Measurements from ENCODE around the gene TGFBR1. TPM values are rescaled to one million over a fixed set of nuclear protein-coding genes. Genes with fewer than 3 reads are reported as not detected.

The TGFBR1 gene
- total RNA-seq, 2 experiments from 2014 or later = 60.7 to 71.2 TPM

DNA sequence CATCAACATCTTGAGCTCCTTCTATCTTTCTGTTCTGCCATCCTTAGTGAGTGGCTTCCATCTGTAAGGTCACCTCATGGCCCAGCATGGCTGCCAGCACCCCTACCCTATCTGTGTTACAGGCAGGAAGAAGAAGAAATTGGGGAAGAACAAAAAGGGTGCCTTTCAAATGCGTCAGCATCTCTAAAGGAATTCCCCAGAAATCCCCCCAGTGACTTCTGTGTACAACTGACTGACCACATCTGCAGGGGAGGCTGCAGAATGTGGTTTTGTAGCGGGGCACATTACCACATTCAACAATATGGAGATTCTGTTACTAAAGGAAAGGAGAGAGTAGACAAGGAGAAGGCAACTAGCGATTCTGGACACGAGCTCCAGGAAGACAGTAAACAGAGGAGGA lies 76.7 kb downstream of the TGFBR1 start:
- no peak overlapping the region for H3K27ac Mint-ChIP-seq
- no peaks in the 10 kb centered on the region for H3K27me3 Mint-ChIP-seq
- no peaks in the 10 kb centered on the region for H3K36me3 Mint-ChIP-seq (ENCODE audit: low read depth)
- POLR2A ChIA-PET = no interaction called here
- CTCF ChIA-PET = no interaction called here
- H3K9me3 Mint-ChIP-seq = no peaks in the 10 kb centered on the region
- DNase-seq = no peak
- no peak overlapping the region for H3K4me3 Mint-ChIP-seq
- peaks cover 59% of the 10 kb centered on the region for H3K4me1 Mint-ChIP-seq

DNA sequence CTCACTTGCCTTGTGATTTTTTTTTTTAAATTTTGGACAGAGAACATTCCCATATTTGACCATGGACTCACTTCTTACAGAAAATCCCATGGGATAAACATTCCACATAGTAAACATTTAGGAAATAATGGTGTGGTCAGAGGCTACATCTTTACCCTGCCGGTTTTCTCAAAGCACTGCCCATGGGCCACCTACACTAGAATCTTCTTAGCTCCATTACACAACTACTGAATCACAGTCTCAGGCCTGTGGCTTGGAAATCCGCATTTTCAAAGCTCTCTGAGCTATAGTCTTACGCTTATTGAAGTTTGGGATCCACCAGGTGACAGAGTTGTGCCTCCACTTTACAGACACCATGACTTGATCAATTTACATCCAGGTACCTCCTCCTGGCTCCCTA lies 77.4 kb downstream of the TGFBR1 start:
- peaks cover 60% of the 10 kb centered on the region for H3K4me1 Mint-ChIP-seq
- H3K36me3 Mint-ChIP-seq (ENCODE audit: low read depth) = no peaks in the 10 kb centered on the region
- no peak overlapping the region for H3K4me3 Mint-ChIP-seq
- H3K27ac Mint-ChIP-seq = no peak overlapping the region
- no peaks in the 10 kb centered on the region for H3K27me3 Mint-ChIP-seq
- no peak for DNase-seq
- POLR2A ChIA-PET = no interaction called here
- CTCF ChIA-PET = interaction anchor here (1.6 kb wide), 1 partner anchor 9 kb away, joined by 4 read pairs; no protein-coding TSS in a partner anchor
- H3K9me3 Mint-ChIP-seq = no peaks in the 10 kb centered on the region

- Mint-ChIP-seq H3K4me3 (no peak overlapping the region), H3K4me1 (peaks cover 57% of the 10 kb centered on the region), H3K9me3 (no peaks in the 10 kb centered on the region), H3K27ac (no peak overlapping the region), H3K36me3 (ENCODE audit: low read depth) (no peaks in the 10 kb centered on the region), H3K27me3 (no peaks in the 10 kb centered on the region)
- POLR2A ChIA-PET = no interaction called here
- no peak for DNase-seq
- CTCF ChIA-PET = interaction anchor here (0.6 to 1.6 kb wide), 3 partner anchors 8 to 90 kb away, joined by 3 to 4 read pairs (median 4); no protein-coding TSS in a partner anchor
Measured at GRCh38 chr9:99183616-99184015, 78.7 kb downstream of the TGFBR1 start.

GRCh38 chr9:99184110-99184474 lies 79.2 kb downstream of the TGFBR1 start:
- Mint-ChIP-seq H3K27me3 (no peaks in the 10 kb centered on the region), H3K27ac (no peak overlapping the region), H3K36me3 (ENCODE audit: low read depth) (no peaks in the 10 kb centered on the region), H3K4me3 (no peak overlapping the region), H3K9me3 (no peaks in the 10 kb centered on the region), H3K4me1 (peaks cover 56% of the 10 kb centered on the region)
- POLR2A ChIA-PET = no interaction called here
- DNase-seq = no peak
- CTCF ChIA-PET = interaction anchor here (0.7 to 1.9 kb wide), 13 partner anchors 11 to 1140 kb away, joined by 3 to 10 read pairs (median 3); partner anchors contain the start of gene NR4A3

DNA sequence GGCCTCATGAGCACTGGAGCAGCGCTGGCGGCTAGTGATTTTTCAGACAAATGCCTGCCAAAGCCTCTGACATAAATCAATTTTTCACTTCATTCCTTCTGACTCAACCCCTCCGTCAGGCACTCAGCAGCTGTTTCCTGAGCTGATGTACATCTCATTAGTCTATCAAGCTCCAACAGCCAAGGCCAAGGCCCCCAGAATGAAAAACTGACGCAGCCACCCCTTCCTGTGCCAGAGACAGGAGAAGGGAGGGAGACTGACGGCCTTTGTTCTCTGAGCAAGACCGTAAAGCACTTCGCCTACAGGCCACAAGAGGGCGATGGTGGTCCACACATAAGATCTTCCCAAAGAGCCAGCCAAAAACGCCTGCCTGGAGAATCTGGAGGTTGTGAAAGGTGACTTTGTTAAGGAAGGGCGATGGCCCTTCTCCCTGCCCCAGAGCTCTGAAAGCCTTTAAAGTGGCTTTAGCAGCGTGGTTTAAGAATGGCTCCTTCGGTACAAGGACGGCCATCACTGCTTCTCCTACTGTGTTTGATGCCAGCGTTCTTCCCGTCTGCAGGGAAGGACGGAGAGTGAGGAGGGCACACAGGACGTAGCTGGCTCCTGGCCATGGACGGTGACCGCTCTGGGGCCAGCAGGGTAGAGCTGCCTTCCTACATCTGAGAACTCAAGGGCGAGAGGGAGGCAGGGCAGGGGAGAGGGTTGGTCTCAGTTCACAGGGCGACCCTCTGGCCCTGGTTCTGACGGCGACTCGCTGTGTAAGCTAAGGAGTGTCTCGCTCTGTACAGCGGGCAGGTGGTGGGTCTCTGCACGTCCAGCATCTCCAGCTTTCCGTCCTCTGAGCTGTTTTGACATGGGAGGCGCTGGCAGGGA lies 79.8 kb downstream of the TGFBR1 start:
- no peaks in the 10 kb centered on the region for H3K9me3 Mint-ChIP-seq
- H3K27me3 Mint-ChIP-seq = no peaks in the 10 kb centered on the region
- no peak overlapping the region for H3K27ac Mint-ChIP-seq
- no peak overlapping the region for H3K4me3 Mint-ChIP-seq
- CTCF ChIA-PET = interaction anchor here (0.6 to 1.9 kb wide), 20 partner anchors 11 to 1153 kb away, joined by 3 to 10 read pairs (median 3); partner anchors contain the start of gene NR4A3
- POLR2A ChIA-PET = no interaction called here
- DNase-seq = peak; percentile 79
- H3K36me3 Mint-ChIP-seq (ENCODE audit: low read depth) = no peaks in the 10 kb centered on the region
- peaks cover 50% of the 10 kb centered on the region for H3K4me1 Mint-ChIP-seq

- no peaks in the 10 kb centered on the region for H3K36me3 Mint-ChIP-seq (ENCODE audit: low read depth)
- POLR2A ChIA-PET = no interaction called here
- no peaks in the 10 kb centered on the region for H3K9me3 Mint-ChIP-seq
- CTCF ChIA-PET = interaction anchor here (0.6 to 1.9 kb wide), 17 partner anchors 10 to 1153 kb away, joined by 3 to 10 read pairs (median 3); no protein-coding TSS in a partner anchor
- DNase-seq = no peak
- no peak overlapping the region for H3K27ac Mint-ChIP-seq
- no peak overlapping the region for H3K4me3 Mint-ChIP-seq
- H3K4me1 Mint-ChIP-seq = peaks cover 46% of the 10 kb centered on the region
- H3K27me3 Mint-ChIP-seq = no peaks in the 10 kb centered on the region
Measured at GRCh38 chr9:99185348-99185632, 80.4 kb downstream of the TGFBR1 start.

DNA sequence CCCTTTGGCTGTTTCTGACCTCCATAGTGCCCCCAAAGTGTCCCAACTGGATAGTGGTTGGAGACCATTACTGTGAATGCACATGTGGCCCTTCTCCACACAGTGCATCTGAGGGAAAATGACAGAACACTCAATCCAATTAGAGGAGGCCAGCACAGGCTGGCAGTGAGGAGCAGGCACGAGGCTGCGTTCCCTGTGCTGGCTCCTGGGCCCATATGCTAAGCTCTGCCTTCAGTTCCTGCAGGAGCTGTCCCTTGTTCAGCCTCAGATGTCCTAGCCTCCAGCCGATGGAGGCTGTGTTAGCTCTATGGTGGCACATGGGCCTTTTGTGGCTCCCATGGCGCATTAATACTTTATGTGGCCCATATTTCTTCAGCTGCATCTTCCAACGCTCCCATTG lies 81.0 kb downstream of the TGFBR1 start:
- peaks cover 39% of the 10 kb centered on the region for H3K4me1 Mint-ChIP-seq
- POLR2A ChIA-PET = no interaction called here
- H3K27ac Mint-ChIP-seq = no peak overlapping the region
- H3K36me3 Mint-ChIP-seq (ENCODE audit: low read depth) = no peaks in the 10 kb centered on the region
- CTCF ChIA-PET = interaction anchor here (1.3 to 1.9 kb wide), 2 partner anchors 45 to 184 kb away, joined by 3 read pairs; no protein-coding TSS in a partner anchor
- H3K27me3 Mint-ChIP-seq = no peaks in the 10 kb centered on the region
- DNase-seq = no peak
- H3K4me3 Mint-ChIP-seq = no peak overlapping the region
- H3K9me3 Mint-ChIP-seq = no peaks in the 10 kb centered on the region

DNA sequence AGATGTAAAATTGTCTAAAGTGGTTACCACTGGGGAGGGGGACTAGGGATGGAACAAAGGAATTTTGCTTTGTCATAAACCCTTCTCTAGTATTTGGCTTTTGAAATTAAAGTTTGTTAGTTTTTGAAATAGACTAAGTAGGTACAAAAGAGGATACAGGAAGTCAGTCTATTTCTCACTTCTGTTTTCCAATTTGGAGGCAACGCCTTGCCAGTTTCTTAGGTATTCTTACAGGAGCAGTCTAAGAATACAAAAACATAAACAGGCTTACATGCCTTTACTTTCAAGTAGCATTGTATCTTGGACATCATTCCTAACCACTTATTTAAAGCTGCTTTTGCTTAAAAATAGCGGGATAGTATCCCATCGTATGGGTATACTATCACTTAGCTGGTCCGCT lies 82.4 kb downstream of the TGFBR1 start:
- H3K36me3 Mint-ChIP-seq (ENCODE audit: low read depth) = no peaks in the 10 kb centered on the region
- H3K4me3 Mint-ChIP-seq = no peak overlapping the region
- ChIA-PET POLR2A (no interaction called here), CTCF (no interaction called here)
- no peak for DNase-seq
- H3K27me3 Mint-ChIP-seq = no peaks in the 10 kb centered on the region
- no peak overlapping the region for H3K27ac Mint-ChIP-seq
- H3K9me3 Mint-ChIP-seq = no peaks in the 10 kb centered on the region
- H3K4me1 Mint-ChIP-seq = peaks cover 27% of the 10 kb centered on the region

- H3K4me3 Mint-ChIP-seq = no peak overlapping the region
- no peak overlapping the region for H3K27ac Mint-ChIP-seq
- POLR2A ChIA-PET = no interaction called here
- H3K27me3 Mint-ChIP-seq = no peaks in the 10 kb centered on the region
- no peak for DNase-seq
- H3K36me3 Mint-ChIP-seq (ENCODE audit: low read depth) = no peaks in the 10 kb centered on the region
- H3K4me1 Mint-ChIP-seq = peaks cover 29% of the 10 kb centered on the region
- H3K9me3 Mint-ChIP-seq = no peaks in the 10 kb centered on the region
- CTCF ChIA-PET = interaction anchor here (1.0 to 1.6 kb wide), 2 partner anchors 60 to 1286 kb away, joined by 3 read pairs; no protein-coding TSS in a partner anchor
Measured at GRCh38 chr9:99189186-99189585, 84.3 kb downstream of the TGFBR1 start.

DNA sequence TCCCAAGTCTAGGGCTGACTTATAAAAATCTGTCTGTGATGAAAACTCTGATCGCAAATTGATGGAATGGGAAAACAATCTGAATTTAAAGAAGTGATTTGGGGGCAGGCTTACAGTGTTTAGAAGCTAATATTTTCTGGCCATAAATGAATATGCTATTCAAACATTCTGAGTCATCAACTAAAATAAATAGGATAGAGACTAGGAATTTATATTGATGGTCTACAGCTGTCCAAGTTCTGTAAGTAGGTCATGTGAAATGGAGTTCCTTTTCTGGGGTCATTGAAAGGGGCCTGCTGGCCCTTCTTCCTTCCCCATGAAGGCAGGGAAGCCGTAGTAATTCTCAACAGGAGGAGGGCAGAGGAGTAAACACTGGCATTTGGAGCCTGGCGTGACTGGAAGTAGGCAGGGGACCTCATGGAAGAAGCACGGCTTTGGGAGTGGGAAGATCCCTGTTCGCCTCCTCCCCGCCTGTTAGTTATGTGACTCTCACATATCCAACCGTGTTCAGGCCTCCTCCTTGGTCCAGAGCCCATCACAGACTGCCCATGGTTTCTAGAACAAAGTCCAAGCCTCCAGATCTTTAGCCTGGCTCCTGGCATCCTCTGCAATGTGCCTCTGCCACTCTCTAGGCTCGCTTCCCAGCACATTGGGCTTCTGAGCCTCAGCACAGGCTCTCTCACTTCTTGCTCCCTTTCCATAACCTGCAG lies 85.1 kb downstream of the TGFBR1 start:
- ChIA-PET POLR2A (no interaction called here), CTCF (interaction anchor here (1.7 kb wide), 1 partner anchor 7 kb away, joined by 4 read pairs; no protein-coding TSS in a partner anchor)
- Mint-ChIP-seq H3K36me3 (ENCODE audit: low read depth) (no peaks in the 10 kb centered on the region), H3K27ac (no peak overlapping the region), H3K4me1 (peaks cover 23% of the 10 kb centered on the region), H3K4me3 (no peak overlapping the region), H3K27me3 (no peaks in the 10 kb centered on the region), H3K9me3 (no peaks in the 10 kb centered on the region)
- DNase-seq = no peak

- POLR2A ChIA-PET = no interaction called here
- no peaks in the 10 kb centered on the region for H3K36me3 Mint-ChIP-seq (ENCODE audit: low read depth)
- peaks cover 23% of the 10 kb centered on the region for H3K4me1 Mint-ChIP-seq
- CTCF ChIA-PET = interaction anchor here (1.7 kb wide), 1 partner anchor 8 kb away, joined by 4 read pairs; no protein-coding TSS in a partner anchor
- no peak for DNase-seq
- H3K27ac Mint-ChIP-seq = no peak overlapping the region
- no peaks in the 10 kb centered on the region for H3K27me3 Mint-ChIP-seq
- H3K4me3 Mint-ChIP-seq = no peak overlapping the region
- H3K9me3 Mint-ChIP-seq = no peaks in the 10 kb centered on the region
Measured at GRCh38 chr9:99190597-99191283, 85.8 kb downstream of the TGFBR1 start.

DNA sequence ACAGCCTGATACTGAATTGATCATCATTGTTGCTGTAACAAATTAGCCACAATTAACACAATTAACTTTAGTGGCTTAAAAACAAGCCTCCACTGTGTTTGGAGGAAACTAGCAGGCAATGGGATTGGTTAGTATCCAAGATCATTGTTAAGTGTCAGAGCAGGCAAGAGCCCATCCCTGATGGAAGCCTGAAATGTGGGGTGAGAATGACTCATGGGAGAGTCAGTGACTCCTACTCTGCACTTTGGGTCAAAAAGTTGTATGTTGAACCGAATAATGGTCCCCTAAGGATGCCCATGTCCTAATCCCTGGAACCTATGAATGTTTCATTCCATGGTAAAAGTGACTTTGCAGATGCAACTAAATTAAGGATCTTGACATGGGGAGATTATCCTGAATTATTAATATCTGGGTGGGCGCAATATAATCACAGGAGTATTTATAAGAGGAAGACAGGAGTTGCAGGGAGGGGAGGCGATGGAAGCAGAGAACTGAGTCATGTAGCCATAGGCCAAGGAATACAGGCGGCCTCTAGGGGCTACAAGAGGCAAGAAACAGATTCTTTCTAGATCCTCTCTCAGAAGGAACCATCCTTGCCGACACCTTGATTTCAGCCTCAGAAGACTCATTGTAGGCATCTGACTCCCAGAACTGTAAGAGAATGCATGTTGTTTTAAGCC lies 88.0 kb downstream of the TGFBR1 start:
- H3K9me3 Mint-ChIP-seq = no peaks in the 10 kb centered on the region
- peaks cover 27% of the 10 kb centered on the region for H3K4me1 Mint-ChIP-seq
- no peaks in the 10 kb centered on the region for H3K36me3 Mint-ChIP-seq (ENCODE audit: low read depth)
- CTCF ChIA-PET = no interaction called here
- H3K27me3 Mint-ChIP-seq = no peaks in the 10 kb centered on the region
- no peak overlapping the region for H3K4me3 Mint-ChIP-seq
- no peak for DNase-seq
- H3K27ac Mint-ChIP-seq = no peak overlapping the region
- POLR2A ChIA-PET = no interaction called here

Measured in activated CD4-positive, alpha-beta T cell treated with anti-CD3 and anti-CD28 coated beads, Interleukin-2, amount 10 ng/mL, durations not matched to agents 7 days and 5 days (primary cell).